ENCODE measurements around the gene ELP1.

- TF ChIP-seq EZH2 (IDR thresholded peaks at IDR 0.05): no peak
- TF ChIP-seq POLR2AphosphoS5 (IDR thresholded peaks at IDR 0.05; ENCODE audit: borderline replicate concordance, low read depth, low read length): no peak
Measured at GRCh38 chr9:108961151-108961550, 27.2 kb upstream of the ELP1 start.
